HG02970 (cell line): ENCODE data around the gene PAQR4.

Experiments
- ATAC-seq: cut with Tn5 transposase; IDR thresholded peaks from one replicate; pipeline ENCODE4 v1.9.1; 2021; ENCODE audit warnings: mild to moderate bottlenecking, moderate library complexity, moderate number of reproducible peaks; ENCODE audit not compliant: unreplicated experiment, low FRiP score

PAQR4 gene

DNA sequence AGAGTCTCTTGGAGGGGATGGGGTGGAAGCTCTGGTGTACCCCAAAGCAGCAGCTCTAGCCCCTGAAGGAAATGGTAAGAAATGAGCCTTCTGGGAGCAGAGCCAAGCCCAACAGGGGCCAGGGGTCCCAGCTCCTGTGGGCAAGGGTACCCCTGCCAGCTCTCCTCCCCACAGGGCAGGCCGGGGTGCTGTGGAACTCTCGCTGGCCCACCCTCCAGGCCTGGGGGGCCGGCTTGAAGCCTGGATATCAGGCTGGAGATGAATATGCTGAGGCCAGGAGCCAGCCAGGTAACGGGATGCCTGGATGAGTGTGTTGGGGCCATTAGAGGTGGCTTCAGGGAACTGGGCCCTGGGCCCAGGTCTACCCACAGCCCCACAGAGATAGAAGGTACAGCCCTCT lies 31.4 kb downstream of the PAQR4 start:
- ATAC-seq = no peak

DNA sequence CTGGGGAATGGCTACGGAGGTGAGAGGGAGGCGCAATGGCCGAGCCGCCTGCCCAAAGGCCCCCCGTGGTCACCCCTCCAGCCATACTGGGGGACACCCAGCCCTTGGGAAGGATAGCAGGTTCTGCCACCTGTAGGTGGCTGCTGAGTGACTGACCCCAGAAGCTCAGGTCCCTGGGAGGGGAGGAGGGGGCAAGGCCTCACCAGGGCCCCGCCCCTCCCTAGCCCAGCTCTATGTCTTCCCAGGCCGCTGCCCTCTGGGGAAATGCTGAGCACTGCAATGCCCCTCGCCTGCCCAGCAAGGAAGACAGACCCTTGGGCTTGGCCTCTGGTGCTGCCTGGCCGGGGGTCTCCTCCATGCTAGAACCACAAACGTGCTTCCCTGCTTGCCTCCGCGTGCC lies 32.2 kb downstream of the PAQR4 start:
- ATAC-seq = no peak

DNA sequence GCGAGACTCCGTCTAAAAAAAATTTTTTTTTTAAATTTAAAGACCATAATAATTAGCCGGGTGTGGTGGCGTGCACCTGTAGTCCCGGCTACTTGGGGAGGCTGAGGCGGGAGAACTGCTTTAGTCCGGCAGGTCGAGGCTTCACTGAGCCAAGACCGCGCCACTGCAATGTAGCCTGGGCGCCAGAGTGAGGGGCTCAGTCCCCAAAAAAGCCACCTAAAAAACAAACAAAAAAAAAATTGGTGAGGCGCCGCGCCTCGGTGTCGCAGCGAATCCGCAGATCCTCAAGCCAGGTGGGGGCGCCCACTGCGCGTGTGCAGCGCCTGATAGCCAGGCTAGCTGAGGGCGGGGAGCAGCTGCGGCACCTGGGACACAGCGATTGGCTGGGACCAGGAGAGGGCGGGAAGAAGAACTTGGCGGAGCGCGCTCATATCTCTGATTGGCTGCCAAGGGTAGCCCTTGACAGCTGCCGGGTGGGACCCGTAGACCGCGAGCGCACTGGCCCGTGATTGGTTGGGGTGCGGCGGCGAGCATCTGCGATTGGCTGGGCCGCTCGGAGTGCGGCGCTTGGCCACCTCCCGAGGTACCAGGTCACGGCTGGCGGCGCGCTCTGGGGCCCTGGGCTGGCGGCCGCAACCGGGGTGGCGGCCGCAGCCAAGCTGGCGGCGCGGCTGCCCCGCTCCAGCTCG lies 34.6 kb downstream of the PAQR4 start:
- ATAC-seq = peak; percentile 94

DNA sequence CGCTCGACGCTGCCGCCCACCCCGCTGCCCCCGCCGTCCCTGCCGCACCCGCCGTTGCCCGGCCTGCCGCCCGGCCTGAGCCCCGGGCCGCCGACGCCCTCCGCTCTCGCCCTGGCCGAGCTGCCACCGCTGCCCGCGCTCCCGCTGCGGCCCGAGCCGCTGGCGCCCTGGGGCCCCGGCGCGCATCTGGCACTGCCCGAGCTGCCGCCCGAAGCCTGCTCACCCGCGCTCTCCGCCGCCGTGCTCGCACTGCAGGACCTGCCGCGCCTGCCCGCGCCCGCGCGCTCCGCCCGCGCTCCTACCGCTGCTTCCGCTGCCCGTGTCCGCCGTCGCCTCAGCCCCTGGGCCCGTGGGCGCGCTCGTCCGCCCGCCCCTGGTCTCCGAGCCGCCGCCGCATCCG lies 35.2 kb downstream of the PAQR4 start:
- ATAC-seq = no peak

DNA sequence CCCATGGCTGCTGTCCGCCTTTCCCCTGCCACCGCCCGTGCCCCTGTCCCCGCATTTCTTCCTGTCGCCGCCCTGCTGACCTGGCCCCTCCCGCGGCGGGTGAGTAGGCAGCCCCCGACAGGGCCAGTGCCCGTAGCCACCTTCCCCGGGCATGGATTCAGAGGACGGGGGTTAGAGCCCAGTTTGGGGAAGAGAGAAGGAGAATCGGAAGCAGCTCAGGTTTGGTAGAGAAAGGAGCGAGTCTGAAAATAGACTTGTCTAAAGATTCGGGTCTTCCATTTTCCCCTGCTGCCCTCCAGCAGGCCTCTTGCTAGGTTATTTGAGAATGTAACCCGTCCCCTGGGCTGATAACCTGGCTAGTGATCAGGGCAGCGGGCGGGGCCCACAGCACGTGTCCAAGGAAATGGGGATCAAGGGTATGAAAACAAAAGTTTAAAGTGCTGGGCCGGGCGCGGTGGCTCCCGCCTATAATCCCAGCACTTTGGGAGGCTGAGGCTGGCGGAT lies 35.7 kb downstream of the PAQR4 start:
- no peak for ATAC-seq

DNA sequence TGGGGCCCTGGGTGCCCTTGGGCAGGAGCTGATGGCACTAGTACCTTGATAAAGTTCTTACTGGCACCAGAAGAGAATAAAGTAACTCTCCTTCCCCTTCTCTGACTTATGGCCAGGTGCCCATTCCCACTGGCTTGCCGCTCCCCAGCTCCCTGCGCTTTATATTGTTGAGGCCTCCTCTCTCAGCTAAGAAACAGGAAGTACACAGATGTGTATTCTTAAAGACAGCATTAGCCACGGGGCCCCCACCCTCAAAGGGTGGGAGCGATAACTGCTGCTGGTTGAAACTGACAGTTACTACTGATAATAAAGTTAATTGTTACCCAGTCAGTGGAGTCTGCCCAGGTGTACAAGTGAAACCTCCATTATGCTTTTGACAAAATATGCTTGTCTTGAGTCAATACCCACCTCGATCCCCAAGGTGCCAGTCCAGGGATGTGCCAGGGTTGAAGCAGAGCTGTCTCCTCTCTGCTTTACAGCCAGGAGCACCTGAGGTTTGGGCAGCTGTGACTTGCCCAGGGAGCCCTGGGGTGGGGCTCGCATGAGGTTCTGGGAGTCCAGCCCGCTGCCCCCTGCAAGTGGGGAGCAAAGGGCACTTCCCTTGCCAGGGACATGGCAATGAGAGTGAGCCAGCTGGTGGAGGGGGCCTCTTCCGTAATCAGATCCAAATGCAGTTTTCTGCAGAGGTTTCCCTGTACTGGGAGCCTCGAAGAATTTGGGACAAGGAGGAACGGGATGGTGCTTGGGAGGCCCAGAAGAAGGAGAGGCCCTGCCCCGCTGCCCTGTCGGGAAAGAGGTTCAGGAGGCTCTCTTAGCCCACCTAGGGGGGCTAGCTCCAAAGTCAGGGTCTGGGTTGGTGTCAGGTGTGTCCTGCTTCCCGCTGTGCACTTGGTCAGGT lies 38.2 kb downstream of the PAQR4 start:
- ATAC-seq = no peak

DNA sequence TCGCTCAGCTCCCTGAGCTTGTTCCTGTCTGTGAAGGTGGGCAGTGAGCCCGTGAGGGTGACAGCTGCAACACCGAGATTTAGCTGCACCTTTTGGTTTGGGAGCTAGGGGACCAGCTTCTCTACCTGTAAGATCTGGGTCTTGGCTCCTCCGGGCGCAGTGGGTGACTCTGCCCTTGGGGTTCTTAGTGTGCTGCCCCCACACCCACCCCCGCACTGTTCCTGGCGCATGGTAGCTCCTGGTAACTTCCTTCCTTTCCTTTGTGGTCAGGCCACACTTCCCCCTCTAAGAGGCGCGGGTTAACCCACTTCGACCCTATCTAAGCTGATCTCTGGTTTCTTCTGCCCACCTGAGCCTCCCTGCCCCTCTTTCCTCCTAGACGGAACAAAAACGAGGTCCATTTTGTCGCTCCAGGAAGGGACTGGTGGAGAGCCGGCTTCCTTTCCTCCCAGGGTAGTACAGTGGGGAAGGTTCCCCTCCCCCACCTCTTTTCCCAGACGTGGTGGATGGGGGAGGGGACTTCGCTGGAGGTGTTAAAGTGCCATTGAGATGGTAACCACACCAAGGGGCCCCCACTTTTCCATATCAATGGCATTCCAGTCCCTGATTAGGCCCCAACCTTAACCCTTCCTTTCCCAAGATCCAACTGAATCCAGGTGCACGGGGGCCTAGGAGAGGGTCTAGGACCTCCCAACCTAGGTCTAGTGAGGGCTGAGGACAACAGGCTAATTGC lies 39.0 kb downstream of the PAQR4 start:
- ATAC-seq = no peak

DNA sequence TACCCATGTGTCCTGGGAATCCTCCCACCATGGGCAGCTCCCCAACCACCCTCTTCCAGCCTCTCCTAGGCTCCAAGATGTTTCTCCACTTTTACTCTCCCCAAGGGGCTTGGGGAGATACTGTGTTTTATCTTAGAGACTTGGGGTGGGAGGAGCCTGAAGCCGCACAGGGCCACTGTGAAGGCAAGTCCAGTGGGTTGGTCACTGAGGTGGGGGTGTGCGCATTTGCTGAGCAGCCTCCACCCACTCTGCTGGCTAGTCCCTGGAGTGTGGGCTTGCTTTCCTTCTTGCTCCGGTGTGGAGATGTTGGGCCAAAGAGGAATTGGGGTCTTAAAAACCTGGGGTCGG lies 39.5 kb downstream of the PAQR4 start:
- no peak for ATAC-seq

DNA sequence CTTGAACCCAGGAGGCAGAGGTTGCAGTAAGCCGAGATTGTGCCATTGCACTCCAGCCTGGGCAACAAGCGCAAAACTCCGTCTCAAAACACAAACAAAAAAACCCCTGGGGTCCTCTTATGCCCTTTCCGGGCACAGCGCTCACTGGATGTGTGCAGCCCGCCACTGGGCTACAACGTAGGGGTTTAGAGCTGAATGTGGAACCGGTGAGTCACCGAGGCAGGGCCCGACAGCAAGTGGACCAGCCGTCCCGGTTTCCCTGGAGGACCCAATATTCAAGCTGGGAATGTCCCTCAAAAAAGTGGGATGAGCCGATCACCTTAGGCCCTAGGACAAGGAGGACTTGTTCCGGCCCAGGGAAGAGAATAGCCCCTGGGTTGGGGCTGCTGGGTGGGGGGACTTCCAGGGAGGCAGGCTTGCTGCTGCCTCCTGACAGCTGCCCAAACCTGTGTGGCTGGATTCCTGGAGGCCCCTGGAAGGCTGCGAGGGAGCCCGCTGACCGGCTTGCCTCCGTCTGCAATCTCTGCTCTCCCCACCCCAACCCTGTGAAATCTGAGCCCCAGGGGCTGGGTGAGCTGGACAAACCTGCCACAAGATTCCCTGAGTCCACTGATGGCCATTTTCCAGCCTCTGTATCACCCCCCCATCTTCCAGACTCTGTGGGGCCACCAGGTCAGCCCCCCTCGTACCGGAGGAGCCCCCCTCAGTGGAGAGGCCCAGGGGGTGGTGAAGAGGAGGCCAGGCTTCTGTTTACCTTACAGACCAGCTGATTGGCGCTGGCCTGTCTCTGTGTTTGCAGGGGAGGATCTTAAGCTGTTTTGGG lies 40.6 kb downstream of the PAQR4 start:
- no peak for ATAC-seq

DNA sequence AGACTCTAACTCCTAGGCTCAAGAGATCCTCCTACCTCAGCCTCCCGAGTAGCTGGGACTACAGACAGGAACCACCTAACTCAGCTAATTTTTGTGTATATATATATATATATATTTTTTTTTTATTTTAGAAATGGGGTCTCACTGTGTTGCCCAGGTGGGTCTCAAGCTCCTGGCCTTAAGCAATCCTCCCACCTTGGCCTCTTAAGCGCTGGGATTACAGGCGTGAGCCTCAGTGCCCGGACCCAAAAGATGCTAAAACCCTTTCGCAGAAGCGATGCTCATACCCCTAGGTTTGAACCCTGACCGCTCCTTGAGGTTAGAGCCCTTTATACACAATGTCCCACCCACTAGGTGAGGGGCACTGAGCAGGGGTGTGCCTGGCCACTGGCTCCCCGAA lies 41.4 kb downstream of the PAQR4 start:
- no peak for ATAC-seq

DNA sequence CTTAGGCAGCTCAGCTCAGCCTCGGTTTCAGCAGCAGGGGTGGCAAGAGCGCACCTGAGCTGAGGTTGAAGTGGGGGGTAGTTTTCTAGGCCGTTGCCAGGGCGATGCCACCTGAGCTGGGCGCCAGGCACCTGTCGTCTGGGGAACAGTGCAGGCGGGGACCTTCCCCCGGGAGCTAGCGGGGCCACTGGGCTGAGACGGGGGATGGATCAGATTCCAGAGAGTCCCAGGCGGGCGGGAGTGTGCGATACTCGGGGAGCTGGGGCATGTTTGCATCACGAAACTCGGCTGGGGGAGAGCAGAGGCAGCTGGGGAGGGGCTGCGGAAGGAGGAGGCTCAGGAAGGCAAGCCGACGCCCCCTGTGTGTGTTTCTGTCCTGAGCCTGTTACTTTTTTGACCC lies 43.1 kb downstream of the PAQR4 start:
- no peak for ATAC-seq

DNA sequence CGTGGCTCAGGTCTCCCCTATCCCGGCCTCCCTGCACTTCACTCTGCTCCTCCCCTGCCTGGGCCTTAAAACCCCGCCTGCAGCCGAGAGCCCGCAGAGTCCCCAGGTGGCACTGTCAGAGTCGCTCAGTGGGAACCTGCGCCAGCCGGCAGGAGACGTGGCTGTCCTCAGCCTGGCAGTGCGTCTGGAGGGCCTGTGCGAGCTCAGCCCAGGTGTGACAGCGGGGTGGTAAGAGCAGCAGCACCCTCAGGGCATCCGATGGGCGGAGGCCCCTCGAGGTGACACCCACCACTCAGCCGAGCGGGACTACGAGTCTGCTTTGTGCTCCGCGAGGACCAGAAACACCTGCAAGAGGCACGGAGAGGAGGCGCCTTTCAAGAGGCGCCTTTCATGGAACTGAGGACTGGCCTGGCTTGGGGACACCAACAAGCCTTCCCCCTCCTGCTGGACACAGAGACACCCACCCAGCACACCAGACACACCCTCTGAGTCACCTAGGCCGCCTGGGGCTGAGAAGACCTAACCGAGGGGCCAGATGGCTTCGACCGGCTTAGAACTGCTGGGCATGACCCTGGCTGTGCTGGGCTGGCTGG lies 43.8 kb downstream of the PAQR4 start, which contains the start of gene CLDN9:
Gene CLDN9, plus strand, starts transcription at position 96 of the 593 bp plus-strand sequence. Its CDS starts 440 bp downstream, at position 536.
- ATAC-seq = no peak

DNA sequence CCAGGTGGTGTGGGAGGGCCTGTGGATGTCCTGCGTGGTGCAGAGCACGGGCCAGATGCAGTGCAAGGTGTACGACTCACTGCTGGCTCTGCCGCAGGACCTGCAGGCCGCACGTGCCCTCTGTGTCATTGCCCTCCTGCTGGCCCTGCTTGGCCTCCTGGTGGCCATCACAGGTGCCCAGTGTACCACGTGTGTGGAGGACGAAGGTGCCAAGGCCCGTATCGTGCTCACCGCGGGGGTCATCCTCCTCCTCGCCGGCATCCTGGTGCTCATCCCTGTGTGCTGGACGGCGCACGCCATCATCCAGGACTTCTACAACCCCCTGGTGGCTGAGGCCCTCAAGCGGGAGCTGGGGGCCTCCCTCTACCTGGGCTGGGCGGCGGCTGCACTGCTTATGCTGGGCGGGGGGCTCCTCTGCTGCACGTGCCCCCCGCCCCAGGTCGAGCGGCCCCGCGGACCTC lies 44.4 kb downstream of the PAQR4 start:
- ATAC-seq = no peak

DNA sequence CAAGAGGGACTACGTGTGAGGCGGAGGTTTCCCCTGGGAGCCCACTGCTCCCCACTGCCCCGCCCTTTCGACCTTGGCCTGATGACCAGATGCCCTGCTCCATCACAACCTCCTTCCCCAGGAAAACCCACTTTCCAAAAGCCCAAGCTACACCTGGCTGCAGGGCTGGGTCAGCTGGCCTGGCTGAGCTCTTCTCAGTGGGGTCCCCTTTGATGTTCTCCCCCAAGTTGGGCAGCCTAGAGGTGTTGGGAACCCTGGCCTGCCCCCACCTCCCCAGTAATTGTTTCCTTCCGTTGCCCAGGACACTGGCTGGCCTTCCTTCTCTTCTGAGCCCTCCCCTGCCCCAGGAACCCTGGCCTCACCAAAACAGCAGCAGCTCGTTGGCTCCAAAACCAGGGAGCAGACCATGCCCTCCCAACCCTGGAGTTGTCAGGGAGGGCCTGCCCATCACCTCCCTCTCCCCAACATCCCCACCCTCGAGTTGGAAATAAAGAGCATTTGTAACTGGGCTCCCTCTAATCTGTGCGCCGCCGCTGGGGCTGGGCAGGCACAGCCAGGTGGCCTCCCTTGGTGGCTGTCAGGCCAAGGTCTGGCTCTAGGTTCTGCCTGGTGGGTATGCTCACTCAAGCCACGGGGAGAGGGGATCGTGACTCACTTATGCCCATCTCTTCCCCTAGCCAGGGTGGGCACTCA lies 45.0 kb downstream of the PAQR4 start:
- no peak for ATAC-seq

DNA sequence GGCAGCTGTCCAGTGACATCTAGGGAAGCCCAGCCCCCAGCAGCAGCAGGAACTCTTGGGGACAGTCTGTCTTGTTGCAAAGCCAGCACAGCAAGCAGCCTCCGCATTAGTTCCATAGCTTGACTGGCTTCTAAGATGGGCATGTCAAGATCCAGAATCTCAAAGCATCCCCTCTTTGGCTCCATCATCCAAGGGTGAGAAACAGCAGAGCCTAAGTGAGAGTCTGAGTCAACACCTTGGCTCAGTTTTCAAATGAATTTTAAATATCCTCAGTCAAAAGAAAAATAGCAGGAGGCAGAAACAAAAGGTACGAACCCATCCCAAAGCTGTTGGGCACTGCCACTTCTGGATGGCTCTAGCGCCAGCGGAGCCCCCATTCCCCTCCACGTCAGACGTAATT lies 45.8 kb downstream of the PAQR4 start:
- no peak for ATAC-seq

DNA sequence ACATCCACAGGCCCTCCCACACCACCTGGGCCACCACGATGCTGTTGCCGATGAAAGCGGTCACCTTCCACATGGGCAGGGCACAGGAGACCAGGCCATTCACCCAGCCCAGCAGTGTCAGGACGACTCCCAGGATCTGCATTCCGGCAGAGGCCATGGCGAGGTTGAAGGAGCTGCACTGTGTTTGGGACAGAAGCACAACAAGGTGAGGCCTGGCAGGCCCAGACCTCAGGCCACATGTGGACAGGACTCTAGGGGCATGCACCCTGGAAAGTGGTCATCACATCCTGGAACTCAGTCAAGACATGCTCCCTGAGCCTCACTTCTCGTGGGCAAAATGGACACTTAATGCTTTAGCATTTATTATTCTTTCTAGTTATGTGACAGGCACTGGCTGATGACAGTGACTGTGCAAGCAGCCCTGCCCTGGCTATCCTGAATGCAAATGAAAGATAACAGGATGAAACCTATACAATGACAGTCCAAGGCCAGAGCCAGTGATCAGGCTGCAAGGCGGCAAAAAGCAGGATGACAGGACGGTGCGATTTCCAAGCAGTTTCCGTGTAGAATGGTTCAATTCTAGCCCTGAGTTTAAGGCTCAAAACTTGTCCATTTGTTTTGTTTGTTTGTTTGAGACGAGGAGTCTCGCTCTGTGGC lies 46.8 kb downstream of the PAQR4 start:
- no peak for ATAC-seq

DNA sequence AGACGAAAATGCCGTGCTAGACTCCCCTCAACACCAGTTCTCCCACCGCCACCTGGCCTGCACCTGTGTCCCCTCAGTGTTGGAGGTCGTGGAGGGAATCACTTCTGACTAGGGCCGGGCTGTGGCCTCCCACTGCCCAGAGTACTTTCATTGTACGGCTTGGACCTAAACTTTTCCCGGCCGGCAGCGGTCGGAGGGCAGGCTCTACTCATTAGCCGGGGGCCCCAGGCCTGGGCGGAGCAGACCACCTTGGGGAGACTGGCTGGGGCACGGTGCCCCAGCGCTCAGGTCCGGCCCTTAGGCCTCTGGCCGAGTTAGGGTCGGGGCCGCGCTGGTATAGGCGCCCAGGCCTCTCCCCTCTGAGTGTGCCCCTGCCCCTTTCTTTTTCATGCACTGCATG lies 48.2 kb downstream of the PAQR4 start:
- no peak for ATAC-seq

DNA sequence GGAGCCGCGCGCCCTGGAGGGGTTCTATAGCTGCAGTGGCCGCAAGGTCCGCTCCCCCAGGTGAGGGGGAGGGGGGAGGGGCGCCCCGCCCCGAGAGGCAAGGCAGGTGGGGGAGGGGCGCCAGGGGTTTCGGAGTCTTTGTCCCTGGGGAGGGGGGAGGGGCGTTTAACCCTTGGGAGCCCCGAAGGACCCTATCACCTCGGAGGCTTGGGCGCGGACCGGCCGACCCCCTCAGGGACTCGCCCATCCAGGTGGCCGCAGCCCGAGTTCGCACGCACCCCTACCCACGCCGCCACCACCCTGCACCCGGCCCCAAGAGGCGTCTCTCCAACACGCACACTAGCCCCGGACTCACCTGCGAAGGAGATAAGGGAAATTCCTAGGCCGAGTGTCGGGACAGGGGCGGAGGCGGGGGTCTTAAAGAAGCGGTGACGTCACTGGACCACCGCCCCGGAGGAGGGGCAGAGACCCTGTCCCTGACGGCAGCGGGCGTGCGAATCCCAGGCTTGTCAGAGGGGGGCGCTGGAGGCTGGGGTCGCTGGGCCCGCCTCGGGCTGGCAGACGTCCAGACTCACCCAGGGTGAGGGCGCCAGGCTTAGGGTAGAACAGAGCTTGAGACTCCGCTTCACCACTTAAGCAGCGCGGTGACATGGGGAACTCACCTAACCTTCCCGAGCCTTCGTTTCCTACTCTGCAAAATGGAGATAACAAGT lies 48.8 kb downstream of the PAQR4 start, which contains the start of gene CLDN6:
Gene CLDN6, minus strand, starts transcription at position 390 of the 713 bp plus-strand sequence. CDS start 2,162 bp downstream, outside the sequence.
- ATAC-seq = no peak
